HepG2 (cell line): ENCODE data around the gene SLC8B1.

Source experiments
- EP300 ChIP-seq, 3 experiments: sonication (generic) in 1 of 3; formaldehyde crosslinking in 1 of 3; IDR thresholded peaks; 2 replicates each; pipeline versions ENCODE4 v1.5.1 to v1.6.1; 2011 to 2020; ENCODE audit warnings: low read depth in 2 of 3, low read length in 2 of 3, borderline replicate concordance in 1 of 3, improper control_type of control experiment in 1 of 3, mild to moderate bottlenecking in 1 of 3, missing genetic modification reagents in 1 of 3, moderate library complexity in 1 of 3
- PHF8 ChIP-seq: sonication (generic); formaldehyde crosslinking; IDR thresholded peaks from 2 replicates; pipeline ENCODE4 v1.5.0; 2020; ENCODE audit warnings: missing genetic modification reagents
- POLR2A ChIP-seq, 2 experiments: IDR thresholded peaks; 2 replicates each; pipeline ENCODE4 v1.6.1; 2011; ENCODE audit warnings: low read depth in 2 of 2, low read length in 2 of 2, mild to moderate bottlenecking in 1 of 2, moderate library complexity in 1 of 2; ENCODE audit not compliant: insufficient read depth in 1 of 2
- PPARG ChIP-seq: conservative IDR thresholded peaks from 2 replicates; pipeline ENCODE4 v1.6.1; 2016; ENCODE audit warnings: missing biosample characterization, missing genetic modification reagents
- RXRA ChIP-seq: sonication (generic); formaldehyde crosslinking; IDR thresholded peaks from 2 replicates; pipeline ENCODE4 v1.5.1; 2020; ENCODE audit warnings: missing genetic modification reagents
- STAG1 ChIP-seq: sonication (generic); formaldehyde crosslinking; IDR thresholded peaks from 2 replicates; pipeline ENCODE4 v1.4.0; 2020; ENCODE audit warnings: missing genetic modification reagents
- ZBTB20 ChIP-seq: sonication (generic); formaldehyde crosslinking; IDR thresholded peaks from 2 replicates; pipeline ENCODE4 v1.8.1; 2023; ENCODE audit warnings: missing genetic modification reagents, low read depth, mild to moderate bottlenecking, borderline replicate concordance
- ZNF460 ChIP-seq: sonication (generic); formaldehyde crosslinking; IDR thresholded peaks from 2 replicates; pipeline ENCODE4 v1.5.1; 2020; ENCODE audit warnings: missing genetic modification reagents, mild to moderate bottlenecking, borderline replicate concordance
- TF ChIP-seq, protein P1 (sequence below): sonication (generic); formaldehyde crosslinking; IDR thresholded peaks from 2 replicates; pipeline ENCODE4 v1.8.0; 2022; ENCODE audit warnings: missing genetic modification reagents, mild to moderate bottlenecking, borderline replicate concordance
- TF ChIP-seq, protein P2 (sequence below): sonication (generic); formaldehyde crosslinking; IDR thresholded peaks from 2 replicates; pipeline ENCODE4 v1.5.0; 2020; ENCODE audit warnings: mild to moderate bottlenecking, missing genetic modification reagents, moderate library complexity

DNA sequence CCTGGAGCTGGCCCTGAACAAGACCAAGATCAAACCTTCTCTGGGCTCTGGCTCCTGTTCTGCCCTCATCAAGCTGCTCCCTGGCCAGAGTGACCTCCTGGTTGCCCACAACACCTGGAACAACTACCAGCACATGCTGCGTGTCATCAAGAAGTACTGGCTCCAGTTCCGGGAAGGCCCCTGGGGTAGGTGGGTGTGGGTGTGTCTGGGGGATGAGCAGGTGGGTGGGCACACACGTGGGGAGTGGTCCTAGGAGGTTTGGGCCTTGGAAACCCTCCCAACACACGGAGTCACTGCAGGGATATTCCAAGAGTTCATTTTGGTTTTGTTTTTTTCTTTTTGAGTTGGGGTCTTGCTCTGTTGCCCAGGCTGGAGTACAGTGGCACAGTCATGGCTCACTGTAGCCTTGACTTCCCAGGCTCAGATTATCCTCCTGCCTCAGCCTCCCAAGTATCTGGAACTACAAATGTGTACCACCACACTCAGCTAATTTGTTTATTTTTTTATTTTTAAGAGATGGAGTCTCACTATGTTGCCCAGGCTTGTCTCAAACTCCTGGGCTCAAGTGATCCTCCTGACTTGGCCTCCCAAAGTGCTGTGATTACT is 40.0 kb upstream of the SLC8B1 start:
- TF ChIP-seq, protein P1, sequence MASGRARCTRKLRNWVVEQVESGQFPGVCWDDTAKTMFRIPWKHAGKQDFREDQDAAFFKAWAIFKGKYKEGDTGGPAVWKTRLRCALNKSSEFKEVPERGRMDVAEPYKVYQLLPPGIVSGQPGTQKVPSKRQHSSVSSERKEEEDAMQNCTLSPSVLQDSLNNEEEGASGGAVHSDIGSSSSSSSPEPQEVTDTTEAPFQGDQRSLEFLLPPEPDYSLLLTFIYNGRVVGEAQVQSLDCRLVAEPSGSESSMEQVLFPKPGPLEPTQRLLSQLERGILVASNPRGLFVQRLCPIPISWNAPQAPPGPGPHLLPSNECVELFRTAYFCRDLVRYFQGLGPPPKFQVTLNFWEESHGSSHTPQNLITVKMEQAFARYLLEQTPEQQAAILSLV (CRISPR knock-in tag) = no peak
- TF ChIP-seq RXRA (CRISPR knock-in tag) = no peak
- TF ChIP-seq EP300 (IDR thresholded peaks at IDR 0.05; ENCODE audit: low read depth in 2 of 2, low read length in 2 of 2) = no peak
- no peak for TF ChIP-seq EP300 (CRISPR knock-in tag; IDR thresholded peaks at IDR 0.05; ENCODE audit: borderline replicate concordance)
- TF ChIP-seq POLR2A (IDR thresholded peaks at IDR 0.05; ENCODE audit: insufficient read depth in 1 of 2, low read depth in 2 of 2, low read length in 2 of 2) = no peak
- no peak for TF ChIP-seq PHF8 (CRISPR knock-in tag)
- TF ChIP-seq STAG1 (CRISPR knock-in tag) = no peak
- TF ChIP-seq, protein P2, sequence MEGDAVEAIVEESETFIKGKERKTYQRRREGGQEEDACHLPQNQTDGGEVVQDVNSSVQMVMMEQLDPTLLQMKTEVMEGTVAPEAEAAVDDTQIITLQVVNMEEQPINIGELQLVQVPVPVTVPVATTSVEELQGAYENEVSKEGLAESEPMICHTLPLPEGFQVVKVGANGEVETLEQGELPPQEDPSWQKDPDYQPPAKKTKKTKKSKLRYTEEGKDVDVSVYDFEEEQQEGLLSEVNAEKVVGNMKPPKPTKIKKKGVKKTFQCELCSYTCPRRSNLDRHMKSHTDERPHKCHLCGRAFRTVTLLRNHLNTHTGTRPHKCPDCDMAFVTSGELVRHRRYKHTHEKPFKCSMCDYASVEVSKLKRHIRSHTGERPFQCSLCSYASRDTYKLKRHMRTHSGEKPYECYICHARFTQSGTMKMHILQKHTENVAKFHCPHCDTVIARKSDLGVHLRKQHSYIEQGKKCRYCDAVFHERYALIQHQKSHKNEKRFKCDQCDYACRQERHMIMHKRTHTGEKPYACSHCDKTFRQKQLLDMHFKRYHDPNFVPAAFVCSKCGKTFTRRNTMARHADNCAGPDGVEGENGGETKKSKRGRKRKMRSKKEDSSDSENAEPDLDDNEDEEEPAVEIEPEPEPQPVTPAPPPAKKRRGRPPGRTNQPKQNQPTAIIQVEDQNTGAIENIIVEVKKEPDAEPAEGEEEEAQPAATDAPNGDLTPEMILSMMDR (CRISPR knock-in tag) = no peak
- no peak for TF ChIP-seq PPARG (CRISPR knock-in tag)
- TF ChIP-seq ZNF460 = no peak
- no peak for TF ChIP-seq ZBTB20 (CRISPR knock-in tag)
